B cell (primary cell): Measurements from ENCODE around the gene NFKBIZ.

Experiments
- EZH2 ChIP-seq: IDR thresholded peaks from 2 replicates; pipeline ENCODE4 v1.6.1; 2012; ENCODE audit warnings: borderline replicate concordance, low read depth, mild to moderate bottlenecking, moderate library complexity, low read length; ENCODE audit not compliant: insufficient read depth, poor library complexity, severe bottlenecking
- TF ChIP-seq, protein P1 (sequence below): fragments of 200-600 bp; IDR thresholded peaks from one replicate; pipeline ENCODE4 v1.8.0; 2022; ENCODE audit warnings: antibody characterized with exemption, mild to moderate bottlenecking

DNA sequence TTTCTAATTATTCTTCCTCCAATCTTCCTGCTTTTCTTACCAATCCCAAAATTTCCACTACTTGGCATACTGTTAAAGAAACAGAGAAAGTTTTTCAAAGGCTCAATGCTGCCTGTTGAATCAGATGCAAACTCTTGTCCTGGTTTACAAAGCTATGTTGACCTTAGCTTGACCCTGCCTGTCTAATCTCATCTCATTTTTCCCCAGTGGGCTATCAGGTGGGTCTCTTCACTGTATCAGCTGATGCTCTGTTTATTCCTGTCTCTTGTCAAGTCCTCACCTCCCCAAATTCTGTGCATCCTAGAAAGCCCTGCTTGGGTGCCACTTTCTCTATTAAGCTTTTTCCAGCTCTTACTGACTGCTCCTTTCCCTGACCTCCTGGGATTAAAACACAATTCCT is 18.2 kb downstream of the NFKBIZ start:
- TF ChIP-seq, protein P1, sequence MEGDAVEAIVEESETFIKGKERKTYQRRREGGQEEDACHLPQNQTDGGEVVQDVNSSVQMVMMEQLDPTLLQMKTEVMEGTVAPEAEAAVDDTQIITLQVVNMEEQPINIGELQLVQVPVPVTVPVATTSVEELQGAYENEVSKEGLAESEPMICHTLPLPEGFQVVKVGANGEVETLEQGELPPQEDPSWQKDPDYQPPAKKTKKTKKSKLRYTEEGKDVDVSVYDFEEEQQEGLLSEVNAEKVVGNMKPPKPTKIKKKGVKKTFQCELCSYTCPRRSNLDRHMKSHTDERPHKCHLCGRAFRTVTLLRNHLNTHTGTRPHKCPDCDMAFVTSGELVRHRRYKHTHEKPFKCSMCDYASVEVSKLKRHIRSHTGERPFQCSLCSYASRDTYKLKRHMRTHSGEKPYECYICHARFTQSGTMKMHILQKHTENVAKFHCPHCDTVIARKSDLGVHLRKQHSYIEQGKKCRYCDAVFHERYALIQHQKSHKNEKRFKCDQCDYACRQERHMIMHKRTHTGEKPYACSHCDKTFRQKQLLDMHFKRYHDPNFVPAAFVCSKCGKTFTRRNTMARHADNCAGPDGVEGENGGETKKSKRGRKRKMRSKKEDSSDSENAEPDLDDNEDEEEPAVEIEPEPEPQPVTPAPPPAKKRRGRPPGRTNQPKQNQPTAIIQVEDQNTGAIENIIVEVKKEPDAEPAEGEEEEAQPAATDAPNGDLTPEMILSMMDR: no peak
- no peak for TF ChIP-seq EZH2
